Left lung (tissue), 10 donors: ENCODE measurements around the gene ITGB6. TPM values are rescaled to one million over a fixed set of nuclear protein-coding genes. Genes with fewer than 3 reads are reported as not detected.
A peak's percentile ranks its signal among the peaks of the same experiment; 100 is the strongest.

Source experiments
- ATAC-seq: fragments of 200-7000 bp; cut with Tn5 transposase; one replicate; pipeline ENCODE4 v1.9.1; 2020; ENCODE audit warnings: moderate library complexity
- DNase-seq, 4 donors: peaks; one replicate each; pipeline ENCODE4 v3.0.0-alpha.2; 2013 to 2020
- H3K27ac ChIP-seq, 2 donors: fragments of 200-600 bp; sonication (generic) in 1 of 2; one replicate each; pipeline versions ENCODE4 v1.5.0 to v1.8.0; 2020 to 2021
- H3K27me3 ChIP-seq, 2 donors: fragments of 200-600 bp; sonication (generic) in 1 of 2; one replicate each; pipeline versions ENCODE4 v1.5.0 to v1.8.0; 2020 to 2021
- H3K36me3 ChIP-seq, 2 donors: fragments of 200-600 bp; sonication (generic) in 1 of 2; one replicate each; pipeline versions ENCODE4 v1.5.0 to v1.8.0; 2020 to 2021
- H3K4me1 ChIP-seq, 2 donors: fragments of 200-600 bp; one replicate each; pipeline ENCODE4 v1.8.0; 2021
- H3K4me3 ChIP-seq, 2 donors: fragments of 200-600 bp; sonication (generic) in 1 of 2; one replicate each; pipeline versions ENCODE4 v1.5.0 to v1.8.0; 2020 to 2021; ENCODE audit warnings: mild to moderate bottlenecking in 1 of 2
- H3K9me3 ChIP-seq, 2 donors: fragments of 200-600 bp; sonication (generic) in 1 of 2; one replicate each; pipeline versions ENCODE4 v1.5.0 to v1.8.0; 2020 to 2021
- intact Hi-C, 2 donors: fragments of 100-400 bp; cut with DNase I; formaldehyde crosslinking; loops; one replicate each; pipeline versions ENCODE4 v1.11.2 to v1.14.2; 2022
- polyA plus RNA-seq, 6 donors: library from polyadenylated mRNA; unstranded; fragments of 120-200 nt; gene quantifications; one replicate each; pipeline ENCODE4 v1.2.1, GENCODE V29; 2013; ENCODE audit not compliant: insufficient read length in 6 of 6
- total RNA-seq, 2 donors: library from RNA; stranded (reverse); fragmentation: NEBNext Ultra II Directional; extraction: Animal tissue kit (Norgen Biotek cat#: 25700); gene quantifications; one replicate each; pipeline ENCODE4 v1.2.1, GENCODE V29; 2021
- TF ChIP-seq, protein P1 (sequence below), 2 donors: fragments of 200-600 bp; sonication (generic) in 1 of 2; IDR thresholded peaks; one replicate each; pipeline versions ENCODE4 v1.5.0 to v1.8.0; 2021; ENCODE audit warnings: antibody characterized with exemption in 2 of 2
- donor health status: DM: no; HTN: yes; CAD: no.
- donor health status: DM: no; HTN: no; CAD: no.

ITGB6 gene
- total and polyA plus RNA-seq, 8 donors = 4.4 to 227 (median 8.5) TPM

DNA sequence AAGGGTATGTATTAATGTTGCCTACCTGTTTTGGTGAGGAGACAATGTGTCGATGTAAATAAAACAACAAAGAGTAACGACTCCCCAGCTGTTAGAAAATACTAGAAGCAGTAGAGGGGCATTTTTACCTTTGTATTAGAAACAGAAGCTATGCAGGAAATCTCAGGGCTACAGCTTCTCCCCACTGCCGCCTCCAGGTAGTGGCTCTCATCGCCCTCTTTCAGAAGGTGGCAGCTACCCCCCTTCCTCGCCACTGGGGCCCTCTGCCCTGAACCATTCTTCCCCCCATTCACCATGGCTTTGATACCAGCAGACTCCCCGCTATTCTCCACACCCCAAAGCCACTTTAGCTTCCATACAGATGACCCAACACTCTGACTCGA, 144.4 kb downstream of the ITGB6 start:
- no peaks in the 10 kb centered on the region for H3K36me3 ChIP-seq
- intact Hi-C loops = no loop called here
- ATAC-seq (no peak), DNase-seq (no peak)
- no peaks in the 10 kb centered on the region for H3K9me3 ChIP-seq
- no peak overlapping the region for H3K27ac ChIP-seq
- no peak overlapping the region for H3K4me3 ChIP-seq
- no peaks in the 10 kb centered on the region for H3K4me1 ChIP-seq
- H3K27me3 ChIP-seq = peaks cover 0 to 9% of the 10 kb centered on the region in 2 donors
- TF ChIP-seq, protein P1, sequence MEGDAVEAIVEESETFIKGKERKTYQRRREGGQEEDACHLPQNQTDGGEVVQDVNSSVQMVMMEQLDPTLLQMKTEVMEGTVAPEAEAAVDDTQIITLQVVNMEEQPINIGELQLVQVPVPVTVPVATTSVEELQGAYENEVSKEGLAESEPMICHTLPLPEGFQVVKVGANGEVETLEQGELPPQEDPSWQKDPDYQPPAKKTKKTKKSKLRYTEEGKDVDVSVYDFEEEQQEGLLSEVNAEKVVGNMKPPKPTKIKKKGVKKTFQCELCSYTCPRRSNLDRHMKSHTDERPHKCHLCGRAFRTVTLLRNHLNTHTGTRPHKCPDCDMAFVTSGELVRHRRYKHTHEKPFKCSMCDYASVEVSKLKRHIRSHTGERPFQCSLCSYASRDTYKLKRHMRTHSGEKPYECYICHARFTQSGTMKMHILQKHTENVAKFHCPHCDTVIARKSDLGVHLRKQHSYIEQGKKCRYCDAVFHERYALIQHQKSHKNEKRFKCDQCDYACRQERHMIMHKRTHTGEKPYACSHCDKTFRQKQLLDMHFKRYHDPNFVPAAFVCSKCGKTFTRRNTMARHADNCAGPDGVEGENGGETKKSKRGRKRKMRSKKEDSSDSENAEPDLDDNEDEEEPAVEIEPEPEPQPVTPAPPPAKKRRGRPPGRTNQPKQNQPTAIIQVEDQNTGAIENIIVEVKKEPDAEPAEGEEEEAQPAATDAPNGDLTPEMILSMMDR (IDR thresholded peaks at IDR 0.05) = no peak

DNA sequence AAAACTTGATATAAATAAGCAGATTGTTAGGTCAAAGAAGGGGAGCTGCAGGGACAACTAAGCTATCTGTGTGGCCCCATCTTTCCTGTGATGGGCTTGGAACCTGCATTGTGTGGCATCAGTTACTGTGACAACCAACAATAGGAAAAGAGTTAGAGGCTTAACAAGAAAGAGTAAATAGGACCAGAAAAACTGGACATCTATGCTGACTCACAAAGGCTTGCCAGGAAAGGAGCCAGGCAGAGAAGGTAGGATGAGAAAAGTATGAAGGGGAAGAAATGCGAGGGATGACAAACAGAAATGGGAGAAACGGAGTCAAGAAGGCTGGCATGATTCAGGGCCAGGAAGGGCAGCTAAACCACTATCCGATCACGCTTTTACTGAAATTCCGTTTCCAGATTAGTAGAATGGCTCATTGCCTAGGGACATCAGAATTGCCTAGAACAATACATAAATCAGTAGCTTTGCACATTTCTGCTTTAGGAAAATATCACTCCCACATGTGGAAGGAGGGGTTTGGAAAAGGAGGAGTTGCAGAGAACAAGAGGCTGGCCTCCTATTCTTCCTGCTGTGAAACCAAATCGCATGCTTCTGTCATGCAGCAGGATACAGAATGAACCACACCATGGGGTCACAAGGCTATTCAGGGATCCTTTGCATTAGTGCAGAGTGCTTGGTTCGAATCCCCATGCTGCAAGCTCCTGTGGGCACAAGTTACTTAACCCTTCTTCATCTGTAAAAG, 144.9 kb downstream of the ITGB6 start:
- Histone ChIP-seq H3K36me3 (no peaks in the 10 kb centered on the region), H3K4me1 (no peaks in the 10 kb centered on the region), H3K4me3 (no peak overlapping the region), H3K9me3 (no peaks in the 10 kb centered on the region), H3K27me3 (peaks cover 0 to 3% of the 10 kb centered on the region in 2 donors), H3K27ac (no peak overlapping the region)
- TF ChIP-seq, protein P1 (IDR thresholded peaks at IDR 0.05) = no peak
- ATAC-seq (peak; percentile 49), DNase-seq (no peak)
- intact Hi-C loops = no loop called here

DNA sequence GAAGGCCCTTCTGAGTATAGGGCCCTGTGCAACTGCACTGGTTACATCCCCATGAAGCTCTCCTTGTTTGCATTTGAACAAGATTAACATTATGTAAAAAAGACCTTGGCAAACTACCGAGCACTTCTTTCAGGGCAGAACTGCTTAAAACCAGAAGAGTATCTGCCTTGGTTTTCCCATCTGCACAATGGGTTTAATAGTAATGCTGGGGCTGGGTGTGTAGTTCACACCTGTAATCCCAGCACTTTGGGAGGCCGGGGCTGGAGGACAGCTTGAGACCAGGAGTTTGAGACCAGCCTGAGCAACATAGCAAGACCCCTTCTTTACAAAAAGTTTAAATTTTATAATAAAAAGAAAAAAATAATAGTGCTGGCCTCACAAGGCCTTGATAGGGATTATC, 146.1 kb downstream of the ITGB6 start:
- TF ChIP-seq, protein P1 (IDR thresholded peaks at IDR 0.05) = no peak
- ATAC-seq = no peak
- intact Hi-C loops = no loop called here

DNA sequence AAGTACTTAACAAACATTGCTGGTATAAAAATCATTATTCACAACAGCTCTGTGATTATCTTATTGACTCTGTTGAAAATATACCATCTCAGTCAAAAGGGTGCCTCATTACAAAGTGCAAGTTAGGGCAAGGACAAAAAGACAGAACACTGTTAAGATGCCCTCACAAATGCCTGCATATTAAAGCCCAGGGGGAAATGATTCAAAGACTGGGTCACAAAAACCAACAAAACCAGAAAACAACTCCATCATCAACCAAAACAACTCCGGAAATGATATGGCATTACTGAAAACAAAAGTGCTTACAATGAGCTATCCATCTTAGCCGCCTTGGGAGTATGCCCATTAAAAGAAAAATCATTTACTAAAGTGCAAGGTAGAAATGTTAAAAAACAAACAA, 147.5 kb downstream of the ITGB6 start:
- no peak overlapping the region for H3K4me3 ChIP-seq
- no peaks in the 10 kb centered on the region for H3K36me3 ChIP-seq
- DNase-seq = no peak
- intact Hi-C loops = no loop called here
- H3K4me1 ChIP-seq = no peaks in the 10 kb centered on the region
- H3K27me3 ChIP-seq = no peaks in the 10 kb centered on the region
- H3K27ac ChIP-seq = no peak overlapping the region
- H3K9me3 ChIP-seq = no peaks in the 10 kb centered on the region
- no peak for ATAC-seq
- TF ChIP-seq, protein P1 (IDR thresholded peaks at IDR 0.05) = no peak

More for the DNA sequence above, 146.1 kb downstream of the ITGB6 start:
- H3K27ac ChIP-seq = no peak overlapping the region
- H3K4me3 ChIP-seq = no peak overlapping the region
- no peaks in the 10 kb centered on the region for H3K36me3 ChIP-seq
- H3K4me1 ChIP-seq = no peaks in the 10 kb centered on the region
- H3K9me3 ChIP-seq = no peaks in the 10 kb centered on the region
- DNase-seq = no peak
- H3K27me3 ChIP-seq = no peaks in the 10 kb centered on the region

DNA sequence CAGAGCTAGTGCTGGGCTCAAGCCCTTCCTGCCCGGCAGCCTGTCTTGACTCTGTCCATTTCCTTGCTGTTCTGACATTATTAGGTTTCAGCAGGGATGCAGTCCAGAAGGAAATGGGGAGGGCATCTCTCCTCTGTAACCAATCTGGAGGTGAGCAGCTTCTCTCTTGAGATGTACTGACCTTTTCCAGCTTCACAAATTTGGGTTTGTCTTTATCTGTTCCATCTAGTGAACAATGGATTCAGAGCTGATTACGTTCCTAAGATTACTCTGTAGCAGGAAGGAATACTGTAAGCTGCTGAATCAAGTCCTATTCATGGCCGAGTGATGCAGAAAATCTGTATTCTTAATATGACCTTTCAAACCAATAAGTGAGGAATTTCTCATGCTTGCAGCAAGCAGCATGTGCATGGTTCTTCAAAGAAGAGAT, 148.7 kb downstream of the ITGB6 start:
- no peaks in the 10 kb centered on the region for H3K4me1 ChIP-seq
- no peak overlapping the region for H3K27ac ChIP-seq
- no peaks in the 10 kb centered on the region for H3K9me3 ChIP-seq
- H3K27me3 ChIP-seq = no peaks in the 10 kb centered on the region
- TF ChIP-seq, protein P1 (IDR thresholded peaks at IDR 0.05) = no peak
- no peak overlapping the region for H3K4me3 ChIP-seq
- ATAC-seq (no peak), DNase-seq (no peak)
- no peaks in the 10 kb centered on the region for H3K36me3 ChIP-seq
- intact Hi-C loops = no loop called here
